ENCODE results near the gene SOX6. TPM values are rescaled to one million over a fixed set of nuclear protein-coding genes. Genes with fewer than 3 reads are reported as not detected.

SOX6 gene
- total RNA-seq, 1 experiment from 2014 or later, result 0.21 TPM

- BruUV-seq (replicated peaks), result no TSS peak
- Histone ChIP-seq H3K4me1 (ENCODE audit: control insufficient read depth, insufficient read depth, low read length) (no peaks in the 10 kb centered on the region), H3K9me3 (ENCODE audit: control insufficient read depth, insufficient read depth, low read depth, low read length) (no peaks in the 10 kb centered on the region), H3K27me3 (ENCODE audit: control insufficient read depth, insufficient read depth, low read length) (no peaks in the 10 kb centered on the region), H3K36me3 (ENCODE audit: control insufficient read depth, insufficient read depth, low read length) (no peaks in the 10 kb centered on the region), H3K4me3 (ENCODE audit: low read depth in 2 of 2, low read length in 2 of 2) (no peak overlapping the region), H3K27ac (ENCODE audit: low read length) (no peak overlapping the region)
- in situ Hi-C loops (cut with HindIII; ENCODE audit: low pct_unique_long_range_greater_than_20kb, low sequenced_read_pairs) (no loop called here), intact Hi-C loops (cut with micrococcal nuclease; ENCODE audit: unreplicated experiment) (no loop called here)
- no peak for DNase-seq (ENCODE audit: low read depth, low spot score)
- ChIA-PET POLR2A (no interaction called here), CTCF (no interaction called here)
- TF ChIP-seq POLR2AphosphoS5 (IDR thresholded peaks at IDR 0.05; ENCODE audit: low read depth, low read length), result no peak
- no peak for TF ChIP-seq SIN3A (IDR thresholded peaks at IDR 0.05; ENCODE audit: borderline replicate concordance, insufficient read depth, low read depth, low read length)
- no peak for TF ChIP-seq CTCF (IDR thresholded peaks at IDR 0.05)
- TF ChIP-seq TCF7L2 (IDR thresholded peaks at IDR 0.05; ENCODE audit: low read depth, low read length), result no peak
- TF ChIP-seq, protein P1, sequence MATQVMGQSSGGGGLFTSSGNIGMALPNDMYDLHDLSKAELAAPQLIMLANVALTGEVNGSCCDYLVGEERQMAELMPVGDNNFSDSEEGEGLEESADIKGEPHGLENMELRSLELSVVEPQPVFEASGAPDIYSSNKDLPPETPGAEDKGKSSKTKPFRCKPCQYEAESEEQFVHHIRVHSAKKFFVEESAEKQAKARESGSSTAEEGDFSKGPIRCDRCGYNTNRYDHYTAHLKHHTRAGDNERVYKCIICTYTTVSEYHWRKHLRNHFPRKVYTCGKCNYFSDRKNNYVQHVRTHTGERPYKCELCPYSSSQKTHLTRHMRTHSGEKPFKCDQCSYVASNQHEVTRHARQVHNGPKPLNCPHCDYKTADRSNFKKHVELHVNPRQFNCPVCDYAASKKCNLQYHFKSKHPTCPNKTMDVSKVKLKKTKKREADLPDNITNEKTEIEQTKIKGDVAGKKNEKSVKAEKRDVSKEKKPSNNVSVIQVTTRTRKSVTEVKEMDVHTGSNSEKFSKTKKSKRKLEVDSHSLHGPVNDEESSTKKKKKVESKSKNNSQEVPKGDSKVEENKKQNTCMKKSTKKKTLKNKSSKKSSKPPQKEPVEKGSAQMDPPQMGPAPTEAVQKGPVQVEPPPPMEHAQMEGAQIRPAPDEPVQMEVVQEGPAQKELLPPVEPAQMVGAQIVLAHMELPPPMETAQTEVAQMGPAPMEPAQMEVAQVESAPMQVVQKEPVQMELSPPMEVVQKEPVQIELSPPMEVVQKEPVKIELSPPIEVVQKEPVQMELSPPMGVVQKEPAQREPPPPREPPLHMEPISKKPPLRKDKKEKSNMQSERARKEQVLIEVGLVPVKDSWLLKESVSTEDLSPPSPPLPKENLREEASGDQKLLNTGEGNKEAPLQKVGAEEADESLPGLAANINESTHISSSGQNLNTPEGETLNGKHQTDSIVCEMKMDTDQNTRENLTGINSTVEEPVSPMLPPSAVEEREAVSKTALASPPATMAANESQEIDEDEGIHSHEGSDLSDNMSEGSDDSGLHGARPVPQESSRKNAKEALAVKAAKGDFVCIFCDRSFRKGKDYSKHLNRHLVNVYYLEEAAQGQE (IDR thresholded peaks at IDR 0.05; ENCODE audit: insufficient read depth in 1 of 2, low read depth in 2 of 2, low read length in 1 of 2), result no peak
- ATAC-seq, result no peak
Observed at GRCh38 chr11:15977116-15977515, 379.2 kb downstream of the SOX6 start.

- in situ Hi-C loops (cut with HindIII; ENCODE audit: low pct_unique_long_range_greater_than_20kb, low sequenced_read_pairs), result no loop called here
- Histone ChIP-seq H3K27me3 (ENCODE audit: control insufficient read depth, insufficient read depth, low read length) (no peaks in the 10 kb centered on the region), H3K4me3 (ENCODE audit: low read depth in 2 of 2, low read length in 2 of 2) (no peak overlapping the region), H3K9me3 (ENCODE audit: control insufficient read depth, insufficient read depth, low read depth, low read length) (no peaks in the 10 kb centered on the region), H3K27ac (ENCODE audit: low read length) (no peak overlapping the region), H3K36me3 (ENCODE audit: control insufficient read depth, insufficient read depth, low read length) (no peaks in the 10 kb centered on the region), H3K4me1 (ENCODE audit: control insufficient read depth, insufficient read depth, low read length) (no peaks in the 10 kb centered on the region)
- BruUV-seq (replicated peaks), result no TSS peak
- CTCF ChIA-PET, result no interaction called here
- TF ChIP-seq, protein P1 (IDR thresholded peaks at IDR 0.05; ENCODE audit: insufficient read depth in 1 of 2, low read depth in 2 of 2, low read length in 1 of 2), result no peak
- TF ChIP-seq SIN3A (IDR thresholded peaks at IDR 0.05; ENCODE audit: borderline replicate concordance, insufficient read depth, low read depth, low read length) (no peak), POLR2AphosphoS5 (IDR thresholded peaks at IDR 0.05; ENCODE audit: low read depth, low read length) (no peak), CTCF (IDR thresholded peaks at IDR 0.05) (no peak), TCF7L2 (IDR thresholded peaks at IDR 0.05; ENCODE audit: low read depth, low read length) (no peak)
- DNase-seq (ENCODE audit: low read depth, low spot score) (no peak), ATAC-seq (no peak)
- POLR2A ChIA-PET, result no interaction called here
- intact Hi-C loops (cut with micrococcal nuclease; ENCODE audit: unreplicated experiment), result no loop called here
Observed at GRCh38 chr11:15976433-15977045, 379.8 kb downstream of the SOX6 start.
